Medulla oblongata (tissue), 1 donor: ENCODE measurements around the gene CACNA1I.

Experiments
- DNase-seq: peaks from one replicate; pipeline ENCODE4 v3.0.0-alpha.2; 2015; ENCODE audit errors: extremely low spot score

Gene CACNA1I

GRCh38 chr22:39597236-39597869 lies 26.8 kb downstream of the CACNA1I start:
- DNase-seq, result no peak

GRCh38 chr22:39598017-39598965 lies 27.7 kb downstream of the CACNA1I start:
- DNase-seq, result no peak

- no peak for DNase-seq
These were observed 30.1 kb downstream of the CACNA1I start for GRCh38 chr22:39600491-39601179.

- DNase-seq, result no peak
These were observed 30.6 kb downstream of the CACNA1I start for GRCh38 chr22:39601180-39601535.

- DNase-seq, result no peak
These were observed 32.8 kb downstream of the CACNA1I start for GRCh38 chr22:39603345-39603744.

- DNase-seq, result no peak
These were observed 39.7 kb downstream of the CACNA1I start for GRCh38 chr22:39610246-39610645.

- DNase-seq, result no peak
These were observed 40.2 kb downstream of the CACNA1I start for GRCh38 chr22:39610766-39611165.

- no peak for DNase-seq
These were observed 40.8 kb downstream of the CACNA1I start for GRCh38 chr22:39611360-39611759.

GRCh38 chr22:39612811-39613548 lies 42.4 kb downstream of the CACNA1I start:
- no peak for DNase-seq

GRCh38 chr22:39613549-39613921 lies 43.0 kb downstream of the CACNA1I start:
- no peak for DNase-seq

GRCh38 chr22:39614442-39614841 lies 43.9 kb downstream of the CACNA1I start:
- DNase-seq, result no peak

- no peak for DNase-seq
These were observed 45.5 kb downstream of the CACNA1I start for GRCh38 chr22:39616051-39616450.

- DNase-seq, result no peak
These were observed 46.2 kb downstream of the CACNA1I start for GRCh38 chr22:39616781-39617180.

GRCh38 chr22:39617342-39617741 lies 46.8 kb downstream of the CACNA1I start:
- DNase-seq, result no peak

GRCh38 chr22:39617970-39618757 lies 47.6 kb downstream of the CACNA1I start:
- no peak for DNase-seq

GRCh38 chr22:39618996-39619530 lies 48.5 kb downstream of the CACNA1I start:
- DNase-seq, result no peak

GRCh38 chr22:39620924-39621690 lies 50.6 kb downstream of the CACNA1I start:
- DNase-seq, result no peak

- DNase-seq, result no peak
These were observed 51.3 kb downstream of the CACNA1I start for GRCh38 chr22:39621826-39622225.

GRCh38 chr22:39622881-39623367 lies 52.4 kb downstream of the CACNA1I start:
- peak; percentile 32 for DNase-seq
